Endometrial microvascular endothelial cells (primary cell): ENCODE data around the gene FAM53B. TPM values are rescaled to one million over a fixed set of nuclear protein-coding genes. Genes with fewer than 3 reads are reported as not detected.
"Not testable (repeated sequence)": the region's sequence is repeated elsewhere in the genome, so short reads cannot be mapped to it uniquely, and the experiment has no call there.

Source experiments
- in situ Hi-C: cut with HindIII; loops from 2 replicates; pipeline ENCODE4 v1.10.0; 2017; ENCODE audit warnings: low sequenced_read_pairs, low pct_unique_long_range_greater_than_20kb; ENCODE audit errors: inconsistent ontology term
- total RNA-seq: library from RNA; depleted of rRNA; stranded (reverse); fragments of >200 nt; gene quantifications from one replicate; pipeline ENCODE4 v1.2.3, GENCODE V29; 2015; ENCODE audit errors: inconsistent ontology term

Gene FAM53B
- 12.3 TPM for total RNA-seq

DNA sequence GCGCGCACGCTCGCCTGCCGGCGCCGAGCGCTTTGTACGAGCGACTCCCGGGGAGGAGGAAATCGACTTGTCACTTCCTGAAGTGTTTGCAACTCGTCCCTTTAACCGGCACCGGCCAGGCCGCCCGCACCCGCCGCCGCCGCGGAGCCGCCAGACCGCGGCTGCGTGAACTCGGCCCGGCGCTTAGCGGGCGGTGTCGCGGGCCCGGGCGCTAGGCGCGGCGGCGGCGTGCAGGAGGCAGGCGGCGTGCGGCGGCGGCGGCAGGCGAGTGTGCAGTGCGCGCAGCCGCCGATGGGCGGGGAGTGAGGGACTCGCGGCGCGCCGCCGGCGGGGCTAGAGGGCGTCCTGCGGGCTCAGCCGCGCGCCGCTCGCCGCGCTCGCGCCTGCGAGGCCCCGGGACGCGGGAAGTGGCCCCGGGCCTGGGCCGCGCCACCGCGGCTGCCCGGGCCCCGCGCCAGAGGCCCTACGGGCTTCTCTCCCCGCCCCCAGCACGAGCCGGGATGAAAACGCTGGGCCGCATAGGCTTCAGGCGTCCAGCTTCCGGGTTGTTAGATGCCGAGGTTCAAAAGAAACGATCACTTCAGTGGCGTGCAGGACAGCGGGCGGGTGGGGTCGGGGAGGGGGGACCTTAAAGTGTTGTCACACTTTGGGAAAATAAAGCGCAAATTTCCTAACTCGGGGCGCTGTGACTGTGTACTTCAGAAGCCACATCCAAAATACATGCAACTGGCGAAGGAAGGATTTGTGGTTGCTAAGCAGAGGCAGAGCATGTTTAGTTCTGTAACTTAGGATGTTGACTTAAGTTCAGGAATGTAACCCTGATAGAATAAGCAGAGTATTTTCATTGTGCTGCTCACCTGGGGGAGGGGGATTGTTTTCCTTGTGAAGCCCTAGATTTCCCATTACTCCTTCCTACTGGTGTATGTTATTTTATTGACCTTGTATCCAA lies at the start of gene FAM53B:
Gene FAM53B, minus strand, starts transcription at position 277 of the 949 bp plus-strand sequence. CDS start 37,665 bp downstream, outside the sequence.
- in situ Hi-C loops, result no loop called here

GRCh38 chr10:124792998-124793352 lies 48.8 kb upstream of the FAM53B start:
- in situ Hi-C loops, result no loop called here

DNA sequence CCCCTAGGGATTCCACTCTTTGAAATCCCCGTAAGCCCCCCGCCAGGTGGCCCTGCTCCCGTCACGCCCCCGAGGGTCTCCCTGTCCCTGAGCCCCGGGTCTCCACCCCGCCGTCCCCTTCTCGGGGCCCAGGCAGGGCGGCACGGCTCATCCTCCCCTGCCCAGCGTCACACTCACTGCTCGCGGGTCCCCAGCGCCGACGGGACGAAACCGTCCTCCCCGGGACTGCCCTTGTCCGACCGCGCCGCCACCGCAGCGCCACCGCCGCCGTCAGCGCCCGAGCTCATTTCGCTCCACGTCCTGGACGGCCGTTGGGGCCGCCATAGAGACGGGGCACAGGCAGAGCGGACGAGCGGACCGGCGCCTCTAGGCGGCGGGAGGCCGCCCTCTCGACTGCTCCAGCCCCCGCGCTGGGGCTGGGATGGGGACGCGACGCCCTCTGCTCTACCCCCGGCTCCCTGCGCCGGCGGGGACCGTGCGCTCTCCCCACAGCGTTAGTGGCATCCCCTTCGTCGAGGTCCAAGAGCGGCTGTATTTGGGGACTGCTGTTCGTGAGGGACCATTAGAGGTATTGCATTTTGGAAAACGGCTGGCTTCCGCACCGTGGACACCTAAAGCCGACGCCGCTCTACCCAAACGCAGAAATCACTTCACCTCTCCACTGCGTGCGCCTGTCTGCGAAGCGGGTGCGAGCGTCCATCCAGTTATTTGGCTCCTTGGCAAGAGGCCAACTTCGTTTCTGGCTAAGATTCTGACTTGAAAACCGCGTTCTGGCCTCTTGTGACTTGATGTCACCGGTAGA lies 47.6 kb upstream of the FAM53B start, which contains the start of gene EEF1AKMT2:
Gene EEF1AKMT2, minus strand, starts transcription at position 341 of the 802 bp plus-strand sequence. Its CDS starts 54 bp downstream, at position 287.
- in situ Hi-C loops, result no loop called here

- in situ Hi-C loops, result not testable (repeated sequence)
Measured at GRCh38 chr10:124782900-124783299, 38.7 kb upstream of the FAM53B start.

DNA sequence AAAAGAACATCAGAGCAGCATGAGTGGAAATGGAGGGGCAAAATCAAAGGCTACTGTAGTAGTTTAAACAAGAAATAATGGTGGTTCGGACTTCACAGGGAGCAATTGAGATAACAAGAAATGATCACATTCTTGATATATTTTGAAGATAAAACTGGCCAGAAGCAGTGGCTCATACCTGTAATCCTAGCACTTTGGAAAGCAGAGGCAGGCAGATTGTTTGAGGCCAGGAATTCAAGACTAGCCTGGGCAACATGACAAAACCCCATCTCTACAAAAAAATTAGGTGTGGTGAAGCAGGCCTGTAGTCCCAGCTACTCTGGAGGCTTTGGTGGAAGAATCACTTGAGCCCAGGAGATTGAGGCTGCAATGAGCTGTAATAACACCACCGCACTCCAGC lies 24.6 kb upstream of the FAM53B start:
- in situ Hi-C loops, result no loop called here

DNA sequence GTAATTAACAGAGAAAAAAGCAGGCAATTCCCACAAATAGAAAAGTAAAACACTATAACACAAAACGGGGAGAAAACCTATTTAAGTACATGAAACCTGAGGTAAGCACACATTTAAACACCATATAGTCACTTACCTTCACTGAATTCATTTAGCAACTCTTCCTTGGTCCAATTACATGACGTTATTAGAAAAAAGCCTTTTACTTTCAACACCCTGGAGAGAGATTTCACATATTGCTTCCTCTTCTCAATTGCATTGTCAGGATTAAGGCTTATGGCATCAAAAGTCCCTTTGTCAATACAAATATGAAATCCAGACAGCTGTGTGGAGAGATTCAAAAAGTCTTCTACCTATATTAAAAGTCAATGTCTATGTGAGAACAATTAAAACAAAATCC lies 21.1 kb upstream of the FAM53B start:
- in situ Hi-C loops, result no loop called here

DNA sequence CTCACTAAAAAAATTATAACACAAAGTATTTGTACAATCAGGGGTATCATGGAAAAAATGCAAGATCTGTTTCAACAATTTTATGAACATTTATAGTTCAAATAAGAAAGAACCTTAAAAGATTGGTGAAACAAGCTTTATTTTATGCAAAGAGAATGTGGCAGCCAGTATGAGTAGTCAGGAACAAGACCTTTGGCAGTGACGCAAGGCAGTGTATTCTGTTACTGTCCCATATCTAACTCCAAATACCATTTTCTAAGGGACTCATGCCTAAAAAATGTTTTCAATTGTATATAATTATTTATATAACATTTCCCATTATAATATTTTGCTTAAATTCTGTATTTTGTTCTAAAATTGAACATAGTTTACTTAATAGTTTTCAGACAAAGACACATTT lies 19.1 kb upstream of the FAM53B start:
- in situ Hi-C loops, result no loop called here

DNA sequence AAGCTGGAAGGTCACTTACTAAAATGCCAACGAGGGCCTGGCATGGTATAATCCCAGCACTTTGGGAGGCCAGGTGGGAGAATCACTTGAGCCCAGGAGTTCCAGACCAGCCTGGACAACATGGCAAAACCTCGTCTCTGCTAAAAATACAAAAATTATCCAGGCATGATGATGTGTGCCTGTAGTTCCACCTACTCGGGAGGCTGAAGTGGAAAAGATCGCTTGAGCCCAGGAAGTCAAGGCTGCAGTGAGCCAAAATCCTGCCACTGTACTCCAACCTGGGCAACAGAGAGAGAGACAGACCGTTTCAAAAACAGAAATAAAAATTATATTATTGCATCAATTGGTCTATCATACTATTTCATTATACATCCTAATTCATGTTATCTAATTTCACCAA lies 18.1 kb upstream of the FAM53B start:
- in situ Hi-C loops, result no loop called here

GRCh38 chr10:124756156-124756903 lies 12.2 kb upstream of the FAM53B start:
- in situ Hi-C loops, result no loop called here

DNA sequence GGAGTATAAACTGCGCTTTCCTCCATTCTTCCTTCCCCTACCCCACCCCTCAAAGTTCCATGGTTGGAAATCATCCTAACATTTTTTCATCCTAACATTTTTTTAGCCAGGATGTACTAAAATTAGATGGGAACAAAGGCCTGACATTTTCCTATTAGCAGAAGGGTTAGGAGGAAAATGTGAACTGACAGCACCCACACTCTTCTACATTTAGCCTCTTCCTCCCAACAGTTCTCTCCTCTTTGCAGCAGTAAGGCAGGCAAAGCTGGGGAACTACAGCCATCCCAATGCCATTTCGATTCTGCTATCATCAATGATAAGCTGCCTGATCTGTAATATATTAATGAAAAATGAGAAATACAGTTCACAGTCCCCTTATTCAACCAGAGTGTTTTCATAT lies 11.4 kb upstream of the FAM53B start:
- in situ Hi-C loops, result no loop called here

- in situ Hi-C loops, result no loop called here
Measured at GRCh38 chr10:124754227-124754626, 10.0 kb upstream of the FAM53B start.

- in situ Hi-C loops, result no loop called here
Measured at GRCh38 chr10:124748953-124749645, 4.9 kb upstream of the FAM53B start.

DNA sequence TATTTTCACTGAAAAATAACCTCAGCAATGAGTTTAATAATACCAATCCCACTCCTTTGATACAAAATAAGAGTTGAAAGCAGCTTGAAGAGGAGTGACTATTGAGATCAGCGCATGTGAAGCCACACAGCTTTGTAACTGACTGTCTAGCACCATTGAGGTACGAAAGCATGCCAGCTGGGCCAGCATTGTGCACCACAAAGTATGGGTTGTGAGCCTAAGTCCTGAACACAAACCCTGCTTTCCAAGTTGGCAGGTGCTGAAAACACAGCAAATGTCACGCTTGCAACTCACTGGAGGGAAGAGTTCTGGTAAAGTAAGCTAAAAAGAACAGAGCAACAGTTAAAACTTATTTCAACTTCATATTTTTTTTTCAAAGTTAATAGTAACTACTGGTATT lies 4.0 kb upstream of the FAM53B start:
- in situ Hi-C loops, result no loop called here

- in situ Hi-C loops, result no loop called here
Measured at GRCh38 chr10:124747745-124748144, 3.6 kb upstream of the FAM53B start.

DNA sequence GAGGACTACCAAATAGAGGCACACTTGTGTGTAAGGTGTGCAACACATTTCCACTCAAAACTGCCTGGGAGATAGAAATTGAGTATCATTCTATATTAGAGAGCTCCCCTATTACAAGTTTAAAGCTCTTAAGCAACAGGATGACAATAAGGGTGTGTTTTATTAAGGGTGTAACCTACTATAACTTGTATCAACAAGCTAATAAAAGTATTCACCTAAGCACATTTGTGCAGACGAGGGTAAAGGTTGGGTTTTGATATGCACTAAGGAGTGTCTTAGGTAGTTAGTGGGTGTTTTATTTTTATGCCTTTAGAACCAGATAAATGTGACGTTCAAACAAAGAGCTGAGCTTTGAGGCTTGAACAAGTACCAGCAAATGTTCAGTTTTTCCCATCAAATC lies 2.8 kb upstream of the FAM53B start:
- in situ Hi-C loops, result no loop called here

DNA sequence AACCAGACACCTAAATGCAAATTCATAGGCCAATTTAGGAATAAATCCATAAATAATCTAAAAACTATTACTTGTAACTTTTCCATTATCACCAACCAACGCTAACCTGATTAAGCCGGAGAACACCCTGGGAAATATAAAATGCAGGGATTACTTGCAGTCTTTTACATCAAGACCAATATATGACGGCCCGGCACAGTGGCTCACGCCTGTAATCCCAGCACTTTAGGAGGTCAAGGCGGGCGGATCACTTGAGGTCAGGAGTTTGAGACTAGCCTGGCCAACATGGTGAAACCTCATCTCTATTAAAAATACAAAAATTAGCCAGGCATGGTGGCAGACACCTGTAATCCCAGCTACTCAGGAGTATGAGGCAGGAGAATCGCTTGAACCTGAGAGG lies 2.3 kb upstream of the FAM53B start:
- in situ Hi-C loops, result not testable (repeated sequence)

DNA sequence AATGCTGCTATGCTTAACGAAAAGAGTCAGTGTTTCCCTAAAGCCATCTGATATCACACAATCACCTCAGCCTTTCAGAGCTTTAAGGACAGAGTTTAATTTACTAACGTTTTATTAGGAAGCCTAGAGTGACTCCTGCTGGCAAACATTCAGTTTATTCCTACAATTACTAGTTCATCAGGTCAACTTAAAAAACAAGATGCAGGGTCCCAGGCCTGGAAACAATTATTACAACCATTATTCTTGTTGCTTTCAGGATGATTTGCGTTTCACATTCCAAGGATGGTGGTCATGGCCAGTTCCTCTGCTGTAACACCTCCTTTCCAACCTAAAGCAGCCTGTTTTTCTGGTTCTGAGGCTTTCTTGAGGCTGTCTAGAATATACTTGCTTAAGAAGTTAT lies 1.5 kb upstream of the FAM53B start:
- in situ Hi-C loops, result no loop called here

DNA sequence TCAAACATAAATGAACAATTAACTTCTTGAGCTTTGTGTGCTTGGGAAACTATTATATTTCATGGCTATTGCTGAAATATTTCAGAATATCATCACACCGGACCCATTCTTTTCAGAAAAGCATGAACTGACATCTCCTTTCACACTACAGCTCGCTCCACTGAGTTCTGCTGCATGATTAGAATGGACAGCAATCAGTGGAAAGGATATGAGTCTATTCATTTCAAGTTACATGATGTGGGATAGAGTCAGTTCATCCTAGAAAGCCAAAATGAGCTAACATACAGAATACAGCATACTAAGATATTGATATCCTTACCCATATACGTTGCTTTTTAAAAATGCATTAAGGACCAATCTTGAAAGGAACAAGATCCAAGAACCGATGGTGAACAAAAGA lies 1.1 kb upstream of the FAM53B start:
- in situ Hi-C loops, result no loop called here
